Activated CD4-positive, alpha-beta T cell treated with anti-CD3 and anti-CD28 coated beads for 24 hours (primary cell): ENCODE data around the gene RASGRP4.
A peak's percentile ranks its signal among the peaks of the same experiment; 100 is the strongest.

Source experiments
- DNase-seq, 2 donors: peaks; one replicate each; pipeline ENCODE4 v3.0.0-alpha.2; 2020; ENCODE audit warnings: low read depth in 2 of 2

Gene RASGRP4

GRCh38 chr19:38389101-38389925, 36.7 kb downstream of the RASGRP4 start:
- DNase-seq: no peak

- DNase-seq: no peak
Measured at GRCh38 chr19:38388349-38389100, 37.5 kb downstream of the RASGRP4 start, which contains the start of gene SPRED3. TSS of gene SPRED3 (plus strand) at chr19:38388697. CDS start at chr19:38390303, 1,606 bp downstream.

GRCh38 chr19:38387550-38388348, 38.3 kb downstream of the RASGRP4 start, which contains the start of gene GGN:
TSS of gene GGN (minus strand) at chr19:38388034. CDS start at chr19:38387261, 773 bp downstream.
- DNase-seq: peak; percentile 64 to 73

GRCh38 chr19:38386971-38387549, 39.0 kb downstream of the RASGRP4 start:
- no peak for DNase-seq

- DNase-seq: no peak
Measured at GRCh38 chr19:38386300-38386970, 39.6 kb downstream of the RASGRP4 start.

- DNase-seq: no peak
Measured at GRCh38 chr19:38385804-38386257, 40.2 kb downstream of the RASGRP4 start.

- no peak for DNase-seq
Measured at GRCh38 chr19:38385057-38385803, 40.8 kb downstream of the RASGRP4 start.

- no peak for DNase-seq
Measured at GRCh38 chr19:38384209-38385027, 41.6 kb downstream of the RASGRP4 start.

- DNase-seq: no peak
Measured at GRCh38 chr19:38383743-38384142, 42.3 kb downstream of the RASGRP4 start.

- DNase-seq: no peak
Measured at GRCh38 chr19:38383184-38383583, 42.8 kb downstream of the RASGRP4 start.

- no peak for DNase-seq
Measured at GRCh38 chr19:38381138-38381537, 44.9 kb downstream of the RASGRP4 start.

- DNase-seq: no peak
Measured at GRCh38 chr19:38378866-38379265, 47.2 kb downstream of the RASGRP4 start.

GRCh38 chr19:38377052-38377451, 49.0 kb downstream of the RASGRP4 start:
- DNase-seq: no peak

GRCh38 chr19:38376576-38376975, 49.4 kb downstream of the RASGRP4 start:
- DNase-seq: no peak

- DNase-seq: no peak
Measured at GRCh38 chr19:38375748-38376147, 50.3 kb downstream of the RASGRP4 start.

- no peak for DNase-seq
Measured at GRCh38 chr19:38375098-38375493, 50.9 kb downstream of the RASGRP4 start.

- DNase-seq: peak; percentile 94 to 95
Measured at GRCh38 chr19:38374332-38375097, 51.5 kb downstream of the RASGRP4 start, which contains the start of gene PSMD8. TSS of gene PSMD8 (plus strand) at chr19:38374571. CDS start at chr19:38374602, 31 bp downstream.

GRCh38 chr19:38373907-38374331, 52.1 kb downstream of the RASGRP4 start:
- DNase-seq: no peak
